ENCODE measurements around the gene ZC3H15.
"Not testable (repeated sequence)": the region's sequence is repeated elsewhere in the genome, so short reads cannot be mapped to it uniquely, and the experiment has no call there.

The ZC3H15 gene

GRCh38 chr2:186496401-186496800 lies 10.3 kb downstream of the ZC3H15 start:
- no peak for DNase-seq

- no peak for DNase-seq
These were observed 11.9 kb downstream of the ZC3H15 start for GRCh38 chr2:186497928-186498327.

GRCh38 chr2:186498834-186499233 lies 12.8 kb downstream of the ZC3H15 start:
- DNase-seq = no peak

DNA sequence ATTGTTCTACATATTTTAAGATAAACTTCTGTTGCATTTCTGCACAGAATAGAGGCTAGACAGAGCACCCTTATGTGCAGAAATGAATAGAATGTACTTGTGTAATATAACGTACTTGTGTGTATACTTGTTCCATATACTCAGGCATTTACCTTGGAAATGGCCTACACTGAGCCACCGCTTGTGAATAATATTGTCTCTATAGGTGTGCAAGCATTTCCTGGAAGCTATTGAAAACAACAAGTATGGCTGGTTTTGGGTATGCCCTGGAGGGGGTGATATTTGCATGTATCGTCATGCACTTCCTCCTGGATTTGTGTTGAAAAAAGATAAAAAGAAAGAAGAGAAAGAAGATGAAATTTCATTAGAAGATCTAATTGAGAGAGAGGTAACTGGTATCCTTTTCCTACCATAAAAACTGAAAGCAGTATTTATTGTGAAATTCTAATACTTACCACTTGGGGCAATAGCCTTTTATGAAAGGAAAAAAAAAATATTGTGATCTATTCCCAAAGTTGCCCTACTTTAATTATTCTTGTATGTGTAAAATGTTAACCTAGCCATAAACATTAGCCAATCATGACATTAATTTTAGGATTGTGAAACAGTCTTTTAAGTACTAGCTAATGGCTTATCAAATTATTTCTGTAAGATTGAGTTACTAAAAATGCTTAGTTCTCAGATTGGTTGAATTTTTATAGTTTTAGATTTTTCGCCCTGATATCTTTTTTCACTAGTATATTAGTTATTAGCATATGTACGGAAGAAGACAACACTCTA lies 18.0 kb downstream of the ZC3H15 start:
- no peak for DNase-seq

DNA sequence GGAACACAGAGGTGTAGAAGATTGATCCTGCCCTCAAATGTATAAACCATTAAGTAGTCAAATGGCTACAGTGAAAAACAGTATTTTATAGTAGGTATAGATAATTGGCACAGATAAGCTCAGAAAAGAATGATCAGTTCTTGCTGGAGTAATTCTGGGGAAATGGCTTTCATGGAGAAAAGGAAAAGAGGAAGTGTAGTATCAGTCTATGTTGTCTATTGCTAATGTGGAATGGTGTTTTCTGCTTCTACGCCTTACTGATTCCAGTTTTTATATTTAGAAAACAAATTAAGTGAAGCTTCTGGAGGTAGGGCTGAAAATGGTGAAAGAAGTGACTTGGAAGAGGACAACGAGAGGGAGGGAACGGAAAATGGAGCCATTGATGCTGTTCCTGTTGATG lies 22.2 kb downstream of the ZC3H15 start:
- DNase-seq = no peak

DNA sequence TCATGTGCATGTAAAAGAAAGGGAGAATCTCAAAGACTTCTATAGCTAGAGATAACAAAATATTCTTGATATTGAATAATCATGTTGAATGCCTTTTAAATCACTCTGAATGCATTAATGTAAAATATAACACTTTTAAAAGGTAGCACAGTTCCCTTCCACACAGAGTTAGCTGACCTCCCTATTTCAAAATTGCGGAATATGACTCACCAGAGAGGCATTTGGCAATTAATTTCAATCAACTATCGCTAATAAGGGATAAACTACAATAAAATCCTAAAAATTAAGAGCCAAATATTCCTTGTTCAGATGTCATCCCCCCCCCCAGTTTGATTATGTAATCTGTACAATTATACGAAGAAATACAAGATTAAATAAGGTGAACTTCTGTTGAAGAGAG lies 29.3 kb downstream of the ZC3H15 start:
- DNase-seq = no peak

DNA sequence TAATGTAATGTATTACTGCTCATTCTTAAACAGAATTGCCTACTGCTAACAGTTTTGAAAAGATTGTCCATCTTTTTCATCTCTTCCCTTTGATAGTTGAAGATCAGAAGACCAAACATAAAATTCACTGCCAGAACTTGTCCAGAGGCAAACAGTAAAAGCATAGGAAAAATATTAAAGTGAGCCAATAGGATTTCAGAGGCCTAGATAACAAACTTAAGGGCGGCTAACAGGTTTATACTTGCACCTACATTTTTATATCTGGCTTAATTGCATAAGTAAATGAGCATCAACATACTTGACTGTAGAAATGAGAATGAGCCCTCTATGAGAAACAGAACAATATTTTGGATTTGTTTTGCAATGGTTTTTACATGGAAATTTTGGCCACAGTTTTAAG lies 30.3 kb downstream of the ZC3H15 start:
- no peak for DNase-seq

- no peak for DNase-seq
These were observed 31.0 kb downstream of the ZC3H15 start for GRCh38 chr2:186517090-186517489.

DNA sequence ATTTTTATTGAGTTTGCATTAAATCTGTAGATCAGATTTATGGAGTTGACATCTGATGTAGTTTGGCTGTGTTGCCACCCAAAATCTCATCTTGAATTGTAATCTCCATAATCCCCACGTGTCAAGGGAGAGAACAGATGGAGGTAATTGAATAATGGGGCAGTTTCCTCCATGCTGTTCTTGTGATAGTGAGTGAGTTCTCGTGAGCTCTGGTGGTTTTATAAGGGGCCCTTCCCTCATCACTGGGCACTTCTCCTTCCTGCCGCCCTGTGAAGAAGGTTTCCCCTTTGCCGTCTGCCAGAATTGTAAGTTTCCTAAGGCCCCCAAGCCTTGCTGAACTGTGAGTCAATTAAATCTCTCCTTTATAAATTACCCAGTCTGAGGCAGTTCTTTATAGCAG lies 32.2 kb downstream of the ZC3H15 start:
- DNase-seq = no peak

GRCh38 chr2:186518945-186519344 lies 32.9 kb downstream of the ZC3H15 start:
- no peak for DNase-seq

- DNase-seq = not testable (repeated sequence)
These were observed 35.6 kb downstream of the ZC3H15 start for GRCh38 chr2:186521570-186522153.

DNA sequence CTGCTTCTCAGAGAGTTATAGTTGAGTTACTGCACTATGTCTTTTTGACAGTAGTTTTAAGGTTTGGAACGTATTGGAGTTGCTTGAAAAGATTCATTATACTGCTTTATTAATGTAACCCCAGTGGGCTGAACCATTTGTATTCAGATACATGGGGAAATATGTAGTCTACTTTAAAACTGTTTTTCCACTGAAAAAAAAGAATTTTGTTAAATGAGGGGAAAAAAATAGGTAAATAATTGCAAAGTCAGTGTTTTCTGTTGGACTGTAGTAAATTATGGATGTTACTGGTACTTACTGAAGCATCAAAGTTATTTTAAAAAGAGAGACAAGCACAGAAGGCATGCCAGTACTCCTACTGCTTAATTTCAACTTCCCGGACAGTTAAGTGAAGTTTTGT lies 36.4 kb downstream of the ZC3H15 start:
- no peak for DNase-seq

- no peak for DNase-seq
These were observed 37.7 kb downstream of the ZC3H15 start for GRCh38 chr2:186523791-186524190.

GRCh38 chr2:186526281-186526680 lies 40.2 kb downstream of the ZC3H15 start:
- DNase-seq = no peak

- no peak for DNase-seq
These were observed 44.3 kb downstream of the ZC3H15 start for GRCh38 chr2:186530314-186530713.

- no peak for DNase-seq
These were observed 45.3 kb downstream of the ZC3H15 start for GRCh38 chr2:186531257-186531775.

- DNase-seq = no peak
These were observed 46.8 kb downstream of the ZC3H15 start for GRCh38 chr2:186532891-186533290.

GRCh38 chr2:186533717-186534116 lies 47.7 kb downstream of the ZC3H15 start:
- DNase-seq = no peak

- DNase-seq = no peak
These were observed 48.3 kb downstream of the ZC3H15 start for GRCh38 chr2:186534406-186534805.

- DNase-seq = no peak
These were observed 49.8 kb downstream of the ZC3H15 start for GRCh38 chr2:186535861-186536260.

- no peak for DNase-seq
These were observed 51.0 kb downstream of the ZC3H15 start for GRCh38 chr2:186537019-186537418.

DNA sequence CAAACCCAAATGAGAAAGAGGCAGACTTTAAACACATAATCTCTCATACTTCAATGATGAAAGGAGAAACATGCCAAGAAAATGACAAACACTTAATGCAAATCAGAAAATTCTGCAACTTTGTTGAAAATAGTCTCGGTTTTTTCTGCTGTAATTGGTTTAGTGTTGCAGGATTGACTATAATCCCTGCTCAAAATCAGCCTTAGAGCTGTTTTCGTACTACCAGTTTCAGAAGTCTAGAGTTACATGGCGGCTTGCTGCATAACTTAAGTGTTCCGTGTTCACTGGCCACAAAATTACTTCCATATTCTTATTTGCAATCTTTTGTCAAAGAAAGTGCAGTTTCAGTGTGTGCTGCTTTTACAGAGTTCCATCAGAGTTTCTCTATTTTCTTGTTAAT lies 54.9 kb downstream of the ZC3H15 start:
- no peak for DNase-seq

DNA sequence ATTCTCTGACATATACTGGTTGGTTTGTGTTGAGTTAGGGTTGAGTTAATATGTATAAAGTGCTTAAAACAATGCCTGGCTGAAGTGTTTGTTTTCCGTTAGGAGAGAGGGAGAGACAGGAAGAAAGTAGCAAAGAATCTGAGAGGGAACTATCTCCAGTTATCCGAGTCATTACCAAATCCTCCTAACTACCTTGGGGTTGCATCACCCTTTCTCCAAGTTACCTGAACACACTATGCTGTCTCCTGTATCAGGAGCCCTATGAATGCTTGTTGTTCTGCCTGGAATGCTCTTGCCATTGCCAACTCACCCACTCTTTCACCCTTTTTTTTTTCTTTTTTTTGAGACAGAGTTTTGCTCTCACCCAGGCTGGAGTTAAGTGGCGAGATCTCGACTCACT lies 55.9 kb downstream of the ZC3H15 start:
- DNase-seq = no peak

GRCh38 chr2:186543561-186544131 lies 57.6 kb downstream of the ZC3H15 start:
- DNase-seq = no peak

Data from activated CD4-positive, alpha-beta T cell treated with anti-CD3 and anti-CD28 coated beads for 1 hour (primary cell).